ENCODE measurements around the gene FGF13.

The FGF13 gene

GRCh38 chrX:138664466-138664865 lies 47.1 kb downstream of the FGF13 start:
- in situ Hi-C loops (cut with MboI; ENCODE audit: low sequenced_read_pairs): no loop called here

GRCh38 chrX:138664016-138664415 lies 47.5 kb downstream of the FGF13 start:
- in situ Hi-C loops (cut with MboI; ENCODE audit: low sequenced_read_pairs): no loop called here

GRCh38 chrX:138651494-138651893 lies 60.0 kb downstream of the FGF13 start:
- in situ Hi-C loops (cut with MboI; ENCODE audit: low sequenced_read_pairs): no loop called here

- in situ Hi-C loops (cut with MboI; ENCODE audit: low sequenced_read_pairs): no loop called here
Observed at GRCh38 chrX:138648568-138648967, 62.9 kb downstream of the FGF13 start.

DNA sequence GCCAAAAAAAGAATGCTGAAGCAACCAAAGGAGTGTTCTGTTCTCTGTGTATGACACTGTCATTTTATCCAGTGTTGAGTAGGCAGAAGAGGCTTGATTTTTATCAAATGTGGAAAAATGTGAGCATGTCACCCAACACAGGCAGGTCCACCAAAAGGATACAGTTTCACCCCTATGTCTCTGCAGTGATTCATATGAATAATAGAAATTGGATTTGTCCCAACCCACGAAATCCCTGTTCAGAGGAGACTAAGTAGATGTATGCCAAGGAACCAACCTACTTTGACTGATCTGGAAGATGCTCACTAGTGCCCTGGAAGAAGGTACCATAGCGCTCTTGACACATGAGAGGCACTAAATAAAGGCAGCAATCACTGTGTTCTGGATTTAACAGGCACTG lies 72.5 kb downstream of the FGF13 start:
- in situ Hi-C loops (cut with MboI; ENCODE audit: low sequenced_read_pairs): no loop called here
